Stomach (tissue), 4 donors: ENCODE results near the gene DENND1B.

Experiments used
- EP300 ChIP-seq: sonication (generic); formaldehyde crosslinking; IDR thresholded peaks from one replicate; pipeline ENCODE4 v1.6.1; 2017; ENCODE audit warnings: antibody characterized with exemption
- POLR2A ChIP-seq, 4 donors: fragments of 450-650 bp; IDR thresholded peaks; one replicate each; pipeline ENCODE4 v1.6.1; 2016; ENCODE audit warnings: antibody characterized with exemption in 4 of 4, control low read depth in 2 of 4, mild to moderate bottlenecking in 1 of 4, moderate library complexity in 1 of 4
- TF ChIP-seq, protein P1 (sequence below), 7 experiments: fragments of 450-650 bp in 4 of 7; fragments of 200-600 bp in 3 of 7; sonication (generic) in 3 of 7; IDR thresholded peaks; one replicate each; pipeline ENCODE4 v1.5.1; 2016 to 2019; ENCODE audit warnings: antibody characterized with exemption in 7 of 7, control low read depth in 2 of 7, mild to moderate bottlenecking in 1 of 7

DNA sequence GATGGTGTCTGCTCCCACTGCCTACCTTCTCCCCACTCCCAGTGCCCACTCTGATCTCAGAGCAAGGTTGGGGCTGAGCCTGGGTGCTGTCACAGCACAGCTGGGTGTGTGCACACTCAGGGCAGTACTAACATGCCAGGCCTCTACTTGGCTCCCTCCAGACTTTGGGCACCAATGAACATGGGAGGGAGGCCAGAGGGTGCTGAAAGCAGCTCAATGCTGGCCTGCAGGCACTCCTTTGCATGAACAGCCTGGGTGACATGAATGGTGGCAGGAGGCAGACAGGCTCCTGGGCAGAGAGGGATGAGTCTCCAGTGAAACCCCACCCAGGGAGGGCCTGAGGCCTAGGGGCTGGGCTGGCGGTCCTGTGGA is 25.8 kb upstream of the DENND1B start:
- TF ChIP-seq, protein P1, sequence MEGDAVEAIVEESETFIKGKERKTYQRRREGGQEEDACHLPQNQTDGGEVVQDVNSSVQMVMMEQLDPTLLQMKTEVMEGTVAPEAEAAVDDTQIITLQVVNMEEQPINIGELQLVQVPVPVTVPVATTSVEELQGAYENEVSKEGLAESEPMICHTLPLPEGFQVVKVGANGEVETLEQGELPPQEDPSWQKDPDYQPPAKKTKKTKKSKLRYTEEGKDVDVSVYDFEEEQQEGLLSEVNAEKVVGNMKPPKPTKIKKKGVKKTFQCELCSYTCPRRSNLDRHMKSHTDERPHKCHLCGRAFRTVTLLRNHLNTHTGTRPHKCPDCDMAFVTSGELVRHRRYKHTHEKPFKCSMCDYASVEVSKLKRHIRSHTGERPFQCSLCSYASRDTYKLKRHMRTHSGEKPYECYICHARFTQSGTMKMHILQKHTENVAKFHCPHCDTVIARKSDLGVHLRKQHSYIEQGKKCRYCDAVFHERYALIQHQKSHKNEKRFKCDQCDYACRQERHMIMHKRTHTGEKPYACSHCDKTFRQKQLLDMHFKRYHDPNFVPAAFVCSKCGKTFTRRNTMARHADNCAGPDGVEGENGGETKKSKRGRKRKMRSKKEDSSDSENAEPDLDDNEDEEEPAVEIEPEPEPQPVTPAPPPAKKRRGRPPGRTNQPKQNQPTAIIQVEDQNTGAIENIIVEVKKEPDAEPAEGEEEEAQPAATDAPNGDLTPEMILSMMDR (IDR thresholded peaks at IDR 0.05) = no peak
- no peak for TF ChIP-seq EP300
- TF ChIP-seq POLR2A (IDR thresholded peaks at IDR 0.05) = no peak
